ENCODE results near the gene SUPT5H. TPM values are rescaled to one million over a fixed set of nuclear protein-coding genes. Genes with fewer than 3 reads are reported as not detected.

The SUPT5H gene
- total RNA-seq, 4 donors from 2014 or later, result 39.5 to 80.3 (median 67.7) TPM

DNA sequence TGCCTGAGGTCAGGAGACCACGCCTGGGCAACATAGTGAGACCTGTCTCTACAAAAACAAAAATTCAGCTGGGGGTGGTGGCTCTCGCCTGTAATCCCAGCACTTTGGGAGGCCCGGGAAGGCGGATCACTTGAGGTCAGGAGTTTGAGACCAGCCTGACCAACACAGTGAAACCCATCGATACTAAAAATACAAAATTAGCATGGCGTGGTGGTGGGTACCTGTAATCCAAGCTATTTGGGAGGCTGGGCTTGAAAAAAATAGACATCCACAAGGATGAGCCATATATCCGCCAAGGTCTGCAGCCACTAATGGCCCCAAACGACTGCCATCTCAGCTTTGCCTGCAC is 12.7 kb upstream of the SUPT5H start:
- intact Hi-C loops (cut with DNase I), result loop anchor here (10.0 kb wide), 1 partner anchor 102 kb away; the partner anchor contains the start of gene EID2B
- H3K27ac ChIP-seq, result peak overlapping the region; percentile 43 to 95 (median 92)

DNA sequence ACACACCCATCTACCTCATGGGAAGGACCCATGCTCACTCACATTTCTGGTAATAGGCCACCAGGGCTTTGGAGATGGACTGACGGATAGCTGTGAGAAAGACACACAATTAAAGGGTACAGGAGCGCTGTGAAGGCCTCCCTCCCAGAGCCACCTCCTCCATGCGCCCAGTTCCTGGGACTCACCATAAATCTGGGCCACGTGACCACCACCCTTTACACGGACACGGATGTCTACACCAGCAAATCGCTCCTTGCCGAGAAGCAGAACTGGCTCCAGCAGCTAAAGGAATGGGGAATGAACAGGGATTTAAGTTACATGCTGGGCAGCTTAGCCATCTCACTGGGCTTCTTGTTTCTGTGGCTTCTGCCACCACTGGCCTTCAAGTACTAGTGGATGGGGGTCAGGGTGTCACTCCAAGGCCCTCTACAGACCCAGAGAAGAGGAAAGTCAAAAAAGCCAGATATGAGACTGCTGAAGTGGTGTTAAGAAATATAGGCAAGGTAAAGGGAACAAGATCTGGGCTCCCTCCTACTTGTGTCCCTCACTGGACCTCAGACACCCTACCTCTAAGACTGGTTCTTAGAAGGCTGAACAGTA is 11.8 kb upstream of the SUPT5H start:
- peak overlapping the region in 2 of 4 donors; percentile 97 to 98 for H3K4me3 ChIP-seq
- no peak for DNase-seq
- intact Hi-C loops (cut with DNase I), result loop anchor here (10.0 kb wide), 1 partner anchor 101 kb away; the partner anchor contains the start of gene EID2B
- peaks cover 21 to 35% (median 24%) of the 10 kb centered on the region in 3 donors for H3K36me3 ChIP-seq
- H3K27ac ChIP-seq, result peak overlapping the region in 3 of 4 donors; percentile 88 to 95 (median 94)
- TF ChIP-seq, protein P1, sequence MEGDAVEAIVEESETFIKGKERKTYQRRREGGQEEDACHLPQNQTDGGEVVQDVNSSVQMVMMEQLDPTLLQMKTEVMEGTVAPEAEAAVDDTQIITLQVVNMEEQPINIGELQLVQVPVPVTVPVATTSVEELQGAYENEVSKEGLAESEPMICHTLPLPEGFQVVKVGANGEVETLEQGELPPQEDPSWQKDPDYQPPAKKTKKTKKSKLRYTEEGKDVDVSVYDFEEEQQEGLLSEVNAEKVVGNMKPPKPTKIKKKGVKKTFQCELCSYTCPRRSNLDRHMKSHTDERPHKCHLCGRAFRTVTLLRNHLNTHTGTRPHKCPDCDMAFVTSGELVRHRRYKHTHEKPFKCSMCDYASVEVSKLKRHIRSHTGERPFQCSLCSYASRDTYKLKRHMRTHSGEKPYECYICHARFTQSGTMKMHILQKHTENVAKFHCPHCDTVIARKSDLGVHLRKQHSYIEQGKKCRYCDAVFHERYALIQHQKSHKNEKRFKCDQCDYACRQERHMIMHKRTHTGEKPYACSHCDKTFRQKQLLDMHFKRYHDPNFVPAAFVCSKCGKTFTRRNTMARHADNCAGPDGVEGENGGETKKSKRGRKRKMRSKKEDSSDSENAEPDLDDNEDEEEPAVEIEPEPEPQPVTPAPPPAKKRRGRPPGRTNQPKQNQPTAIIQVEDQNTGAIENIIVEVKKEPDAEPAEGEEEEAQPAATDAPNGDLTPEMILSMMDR (IDR thresholded peaks at IDR 0.05), result no peak
- H3K27me3 ChIP-seq, result no peaks in the 10 kb centered on the region
- 88 to 89% methylated on average over 5 of the region's 8 CpGs for WGBS, 2 donors
- H3K9me3 ChIP-seq, result no peaks in the 10 kb centered on the region
- H3K4me1 ChIP-seq, result peaks cover 25 to 73% (median 49%) of the 10 kb centered on the region in 3 donors

More for the DNA sequence above, 12.7 kb upstream of the SUPT5H start:
- Histone ChIP-seq H3K27me3 (no peaks in the 10 kb centered on the region), H3K4me3 (no peak overlapping the region), H3K9me3 (no peaks in the 10 kb centered on the region), H3K36me3 (peaks cover 21 to 35% (median 24%) of the 10 kb centered on the region in 3 donors), H3K4me1 (peaks cover 25 to 81% (median 54%) of the 10 kb centered on the region in 3 donors)
- WGBS, 2 donors, result 90 to 96% methylated on average over 6 to 8 of the region's 8 CpGs
- TF ChIP-seq, protein P1 (IDR thresholded peaks at IDR 0.05), result no peak
- TF ChIP-seq POLR2A (IDR thresholded peaks at IDR 0.05), result no peak
- no peak for DNase-seq

GRCh38 chr19:39434123-39435076 is 11.0 kb upstream of the SUPT5H start:
- Histone ChIP-seq H3K4me3 (peak overlapping the region; percentile 78 to 98 (median 96)), H3K27me3 (no peaks in the 10 kb centered on the region), H3K4me1 (peaks cover 25 to 65% (median 40%) of the 10 kb centered on the region in 3 donors), H3K36me3 (peaks cover 21 to 35% (median 24%) of the 10 kb centered on the region in 3 donors), H3K27ac (peak overlapping the region; percentile 88 to 95 (median 94)), H3K9me3 (no peaks in the 10 kb centered on the region)
- TF ChIP-seq, protein P1 (IDR thresholded peaks at IDR 0.05), result no peak
- TF ChIP-seq POLR2A (IDR thresholded peaks at IDR 0.05), result no peak
- intact Hi-C loops (cut with DNase I), result loop anchor here (10.0 kb wide), 1 partner anchor 100 kb away; the partner anchor contains the start of gene EID2B
- DNase-seq, result no peak
- 29 to 43% methylated on average over 10 of the region's 10 CpGs for WGBS, 2 donors

DNA sequence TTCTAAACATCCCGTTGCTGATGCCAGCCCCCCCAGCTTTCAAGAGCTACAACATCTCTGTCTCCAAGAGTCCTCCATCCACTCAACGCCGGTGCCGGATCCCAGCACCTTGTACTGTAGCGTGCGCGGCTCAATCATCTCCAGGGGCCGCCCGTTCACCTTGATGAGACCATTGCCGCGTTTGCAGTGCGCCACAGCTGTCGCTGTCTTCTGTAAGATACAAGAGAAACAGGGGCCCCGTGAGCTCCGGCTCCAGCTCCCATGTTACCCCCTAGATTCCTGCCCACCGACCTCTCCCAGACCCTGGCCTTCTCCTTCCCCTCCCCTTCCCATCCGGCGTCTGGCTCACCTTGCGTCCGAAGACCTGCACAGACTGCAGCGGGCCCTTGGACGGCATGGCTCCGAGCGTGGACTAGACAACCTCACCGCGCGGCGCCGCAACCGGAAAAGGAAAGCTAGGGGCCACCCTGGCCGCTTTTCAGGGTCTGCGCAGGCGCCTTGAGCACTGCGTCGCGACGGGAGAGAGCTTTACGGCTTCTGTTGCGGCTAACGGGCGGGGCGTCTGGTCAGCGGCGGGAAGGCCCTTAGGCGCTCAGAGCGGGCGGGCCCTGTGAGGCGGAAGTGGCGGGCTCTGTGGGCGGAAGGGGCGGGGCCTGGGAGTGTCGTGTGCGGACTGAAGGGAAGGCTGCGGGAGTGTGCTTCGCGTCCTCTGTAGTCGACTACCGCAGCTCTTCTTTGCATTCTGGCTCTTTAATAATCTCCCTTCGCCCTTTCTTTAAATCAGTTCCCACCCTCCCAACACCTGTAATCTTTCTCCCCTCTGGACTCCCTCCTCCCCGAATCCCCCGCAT is 9.7 kb upstream of the SUPT5H start, which contains the start of gene RPS16:
RPS16 (minus strand) TSS at position 451 of the 851 bp plus-strand sequence; CDS start at position 397, 54 bp downstream.
- Histone ChIP-seq H3K9me3 (no peaks in the 10 kb centered on the region), H3K27ac (peak within 1 kb of the TSS; percentile 88 to 95 (median 94)), H3K27me3 (no peaks in the 10 kb centered on the region), H3K36me3 (peaks cover 21 to 35% (median 24%) of the 10 kb centered on the region in 3 donors), H3K4me3 (peak within 1 kb of the TSS; percentile 78 to 98 (median 96)), H3K4me1 (peaks cover 25 to 65% (median 40%) of the 10 kb centered on the region in 3 donors)
- TF ChIP-seq, protein P1 (IDR thresholded peaks at IDR 0.05), result peak in 2 of 6 experiments; percentile 16 to 53
- TF ChIP-seq POLR2A (IDR thresholded peaks at IDR 0.05), result peak in 3 of 4 donors; percentile 97 to 98 (median 98)
- 1% methylated on average over 26 to 42 of the region's 61 CpGs for WGBS, 2 donors
- peak; percentile 92 for DNase-seq
- intact Hi-C loops (cut with DNase I), result loop anchor here (10.0 kb wide), 1 partner anchor 99 kb away; the partner anchor contains the start of gene EID2B

All from esophagus squamous epithelium (tissue), 5 donors.